HL-60 (cell line): ENCODE measurements around the gene SELENOV.
A peak's percentile ranks its signal among the peaks of the same experiment; 100 is the strongest.

Experiments used
- DNase-seq, 2 experiments: peaks; one replicate each; pipeline ENCODE4 v3.0.0-alpha.2; 2010 to 2020; ENCODE audit warnings: low read depth in 1 of 2, low spot score in 1 of 2
- H3K27ac ChIP-seq: fragments of 250-450 bp; sonication (Bioruptor Pico); replicated peaks from 2 replicates; pipeline ENCODE4 v1.5.1; 2020; ENCODE audit warnings: mild to moderate bottlenecking, moderate library complexity
- H3K27me3 ChIP-seq: fragments of 250-450 bp; sonication (Bioruptor Pico); 2 replicates; pipeline ENCODE4 v1.5.1; 2021; ENCODE audit warnings: mild to moderate bottlenecking, moderate library complexity; ENCODE audit not compliant: insufficient read depth, poor library complexity, severe bottlenecking
- H3K4me3 ChIP-seq: replicated peaks from 2 replicates; pipeline ENCODE4 v1.5.1; 2011; ENCODE audit warnings: mild to moderate bottlenecking, control low read depth, low read length; ENCODE audit not compliant: insufficient read depth
- GABPA ChIP-seq: IDR thresholded peaks from 2 replicates; pipeline ENCODE4 v1.6.1; 2012; ENCODE audit warnings: low read depth
- POLR2AphosphoS5 ChIP-seq: IDR thresholded peaks from 2 replicates; pipeline ENCODE4 v1.6.1; 2012; ENCODE audit warnings: low read depth
- SPI1 ChIP-seq: IDR thresholded peaks from 2 replicates; pipeline ENCODE4 v1.6.1; 2012; ENCODE audit warnings: low read depth, mild to moderate bottlenecking, borderline replicate concordance
- TF ChIP-seq, protein P1 (sequence below): IDR thresholded peaks from one replicate; pipeline ENCODE4 v1.5.1; 2011; ENCODE audit warnings: low read length, control low read depth, inconsistent platforms; ENCODE audit not compliant: insufficient read depth
- TF ChIP-seq, protein P2 (sequence below): IDR thresholded peaks from 2 replicates; pipeline ENCODE4 v1.6.1; 2012; ENCODE audit warnings: low read depth; ENCODE audit not compliant: insufficient replicate concordance

Gene SELENOV

DNA sequence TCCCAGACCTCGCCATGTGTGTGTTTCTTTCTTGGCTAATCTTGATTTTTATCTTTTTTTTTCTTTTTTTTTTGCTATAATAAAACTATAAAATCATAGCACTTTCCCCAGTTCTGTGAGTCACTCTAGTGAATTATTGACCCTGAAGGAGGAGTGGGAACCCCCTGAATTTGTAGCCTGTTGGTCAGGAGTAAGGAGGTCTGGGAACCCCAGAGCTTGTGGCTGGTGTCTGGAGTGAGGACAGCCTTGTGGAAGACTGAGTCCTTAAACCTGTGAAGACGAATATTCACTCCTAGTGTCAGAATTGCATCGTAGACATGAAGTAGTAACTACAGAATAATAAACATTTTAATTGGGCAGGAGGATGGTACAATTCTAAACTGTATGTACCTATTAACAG lies 10.3 kb downstream of the SELENOV start:
- H3K27me3 ChIP-seq = no peaks in the 10 kb centered on the region
- H3K27ac ChIP-seq = no peak overlapping the region
- no peak overlapping the region for H3K4me3 ChIP-seq
- TF ChIP-seq, protein P1, sequence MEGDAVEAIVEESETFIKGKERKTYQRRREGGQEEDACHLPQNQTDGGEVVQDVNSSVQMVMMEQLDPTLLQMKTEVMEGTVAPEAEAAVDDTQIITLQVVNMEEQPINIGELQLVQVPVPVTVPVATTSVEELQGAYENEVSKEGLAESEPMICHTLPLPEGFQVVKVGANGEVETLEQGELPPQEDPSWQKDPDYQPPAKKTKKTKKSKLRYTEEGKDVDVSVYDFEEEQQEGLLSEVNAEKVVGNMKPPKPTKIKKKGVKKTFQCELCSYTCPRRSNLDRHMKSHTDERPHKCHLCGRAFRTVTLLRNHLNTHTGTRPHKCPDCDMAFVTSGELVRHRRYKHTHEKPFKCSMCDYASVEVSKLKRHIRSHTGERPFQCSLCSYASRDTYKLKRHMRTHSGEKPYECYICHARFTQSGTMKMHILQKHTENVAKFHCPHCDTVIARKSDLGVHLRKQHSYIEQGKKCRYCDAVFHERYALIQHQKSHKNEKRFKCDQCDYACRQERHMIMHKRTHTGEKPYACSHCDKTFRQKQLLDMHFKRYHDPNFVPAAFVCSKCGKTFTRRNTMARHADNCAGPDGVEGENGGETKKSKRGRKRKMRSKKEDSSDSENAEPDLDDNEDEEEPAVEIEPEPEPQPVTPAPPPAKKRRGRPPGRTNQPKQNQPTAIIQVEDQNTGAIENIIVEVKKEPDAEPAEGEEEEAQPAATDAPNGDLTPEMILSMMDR = no peak
- TF ChIP-seq, protein P2, sequence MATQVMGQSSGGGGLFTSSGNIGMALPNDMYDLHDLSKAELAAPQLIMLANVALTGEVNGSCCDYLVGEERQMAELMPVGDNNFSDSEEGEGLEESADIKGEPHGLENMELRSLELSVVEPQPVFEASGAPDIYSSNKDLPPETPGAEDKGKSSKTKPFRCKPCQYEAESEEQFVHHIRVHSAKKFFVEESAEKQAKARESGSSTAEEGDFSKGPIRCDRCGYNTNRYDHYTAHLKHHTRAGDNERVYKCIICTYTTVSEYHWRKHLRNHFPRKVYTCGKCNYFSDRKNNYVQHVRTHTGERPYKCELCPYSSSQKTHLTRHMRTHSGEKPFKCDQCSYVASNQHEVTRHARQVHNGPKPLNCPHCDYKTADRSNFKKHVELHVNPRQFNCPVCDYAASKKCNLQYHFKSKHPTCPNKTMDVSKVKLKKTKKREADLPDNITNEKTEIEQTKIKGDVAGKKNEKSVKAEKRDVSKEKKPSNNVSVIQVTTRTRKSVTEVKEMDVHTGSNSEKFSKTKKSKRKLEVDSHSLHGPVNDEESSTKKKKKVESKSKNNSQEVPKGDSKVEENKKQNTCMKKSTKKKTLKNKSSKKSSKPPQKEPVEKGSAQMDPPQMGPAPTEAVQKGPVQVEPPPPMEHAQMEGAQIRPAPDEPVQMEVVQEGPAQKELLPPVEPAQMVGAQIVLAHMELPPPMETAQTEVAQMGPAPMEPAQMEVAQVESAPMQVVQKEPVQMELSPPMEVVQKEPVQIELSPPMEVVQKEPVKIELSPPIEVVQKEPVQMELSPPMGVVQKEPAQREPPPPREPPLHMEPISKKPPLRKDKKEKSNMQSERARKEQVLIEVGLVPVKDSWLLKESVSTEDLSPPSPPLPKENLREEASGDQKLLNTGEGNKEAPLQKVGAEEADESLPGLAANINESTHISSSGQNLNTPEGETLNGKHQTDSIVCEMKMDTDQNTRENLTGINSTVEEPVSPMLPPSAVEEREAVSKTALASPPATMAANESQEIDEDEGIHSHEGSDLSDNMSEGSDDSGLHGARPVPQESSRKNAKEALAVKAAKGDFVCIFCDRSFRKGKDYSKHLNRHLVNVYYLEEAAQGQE = no peak
- TF ChIP-seq SPI1 (no peak), GABPA (no peak), POLR2AphosphoS5 (no peak)
- DNase-seq = no peak

DNA sequence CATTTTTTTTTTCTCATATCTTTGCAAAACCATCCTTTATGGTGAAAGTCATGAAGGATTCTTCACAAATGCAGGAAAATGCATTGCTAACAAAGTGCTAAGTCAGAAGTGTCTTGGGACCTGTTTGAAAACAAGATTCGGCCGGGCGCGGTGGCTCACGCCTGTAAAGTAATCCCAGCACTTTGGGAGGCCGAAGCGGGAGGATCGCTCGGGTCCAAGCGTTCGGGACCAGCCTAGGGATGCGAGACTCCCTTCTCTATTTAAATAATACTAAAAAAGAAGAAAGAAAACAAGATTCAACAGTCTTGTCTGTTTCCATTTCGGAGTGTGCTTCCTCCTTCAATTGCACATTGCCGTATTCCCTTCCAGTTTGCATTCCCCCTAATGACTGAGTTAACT lies 16.9 kb downstream of the SELENOV start:
- DNase-seq = no peak
- TF ChIP-seq SPI1 = no peak
- TF ChIP-seq, protein P2 = no peak
- no peak for TF ChIP-seq GABPA
- TF ChIP-seq POLR2AphosphoS5 = no peak
- TF ChIP-seq, protein P1 = no peak
- Histone ChIP-seq H3K4me3 (peak overlapping the region; percentile 88), H3K27ac (peak overlapping the region; percentile 68), H3K27me3 (no peaks in the 10 kb centered on the region)

DNA sequence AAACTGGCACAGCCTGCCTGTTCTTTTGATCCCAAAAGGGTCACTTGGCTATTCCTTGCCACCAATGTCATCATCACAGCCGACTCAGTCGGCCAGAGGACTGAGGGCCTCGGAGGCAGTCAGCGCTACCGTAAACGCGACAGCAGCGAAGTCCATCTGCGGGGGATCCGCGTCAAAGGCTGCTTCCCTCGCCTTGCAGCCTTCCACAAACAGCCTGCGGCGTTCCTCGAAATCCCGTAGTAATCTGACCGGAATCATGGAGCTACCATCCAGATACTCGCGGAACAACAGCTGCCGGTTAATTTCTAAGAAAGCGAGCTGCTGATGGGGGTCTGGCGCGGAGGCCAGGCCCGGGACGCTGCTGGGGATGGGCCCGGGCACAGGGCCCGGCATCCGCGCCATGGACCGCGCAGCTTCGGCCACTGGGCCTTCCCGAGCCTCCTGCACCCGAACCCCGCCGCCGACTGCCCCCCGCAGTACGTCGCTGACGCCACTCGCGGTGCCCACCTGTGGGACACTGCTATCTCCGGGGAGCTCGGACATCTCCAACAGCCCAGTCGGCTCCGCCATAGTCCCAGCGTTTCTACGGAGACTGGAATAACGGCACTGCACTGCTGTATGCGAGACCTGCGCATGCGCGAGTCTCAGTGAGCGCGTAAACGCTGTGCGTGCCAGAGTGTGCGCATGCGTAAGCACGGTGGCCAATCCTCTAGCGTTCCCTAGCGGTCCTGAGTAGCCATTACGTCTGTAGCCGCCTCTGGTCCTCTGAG lies 17.5 kb downstream of the SELENOV start, which contains the start of gene EID2B:
Gene EID2B (minus strand): TSS at position 620 of the 770 bp plus-strand sequence. CDS start 50 bp downstream, at position 570.
- DNase-seq = peak; percentile 90 to 94
- Histone ChIP-seq H3K27ac (peak within 1 kb of the TSS; percentile 68), H3K27me3 (no peaks in the 10 kb centered on the region), H3K4me3 (peak within 1 kb of the TSS; percentile 88)
- TF ChIP-seq, protein P1 = peak; percentile 99
- TF ChIP-seq POLR2AphosphoS5 = no peak; the same call in 1 of the 2 replicates
